ENCODE data around the gene FXYD3. TPM values are rescaled to one million over a fixed set of nuclear protein-coding genes. Genes with fewer than 3 reads are reported as not detected.
"Not testable (repeated sequence)": the region's sequence is repeated elsewhere in the genome, so short reads cannot be mapped to it uniquely, and the experiment has no call there.

FXYD3 gene
- total RNA-seq, 1 experiment from 2014 or later = 17.4 TPM

DNA sequence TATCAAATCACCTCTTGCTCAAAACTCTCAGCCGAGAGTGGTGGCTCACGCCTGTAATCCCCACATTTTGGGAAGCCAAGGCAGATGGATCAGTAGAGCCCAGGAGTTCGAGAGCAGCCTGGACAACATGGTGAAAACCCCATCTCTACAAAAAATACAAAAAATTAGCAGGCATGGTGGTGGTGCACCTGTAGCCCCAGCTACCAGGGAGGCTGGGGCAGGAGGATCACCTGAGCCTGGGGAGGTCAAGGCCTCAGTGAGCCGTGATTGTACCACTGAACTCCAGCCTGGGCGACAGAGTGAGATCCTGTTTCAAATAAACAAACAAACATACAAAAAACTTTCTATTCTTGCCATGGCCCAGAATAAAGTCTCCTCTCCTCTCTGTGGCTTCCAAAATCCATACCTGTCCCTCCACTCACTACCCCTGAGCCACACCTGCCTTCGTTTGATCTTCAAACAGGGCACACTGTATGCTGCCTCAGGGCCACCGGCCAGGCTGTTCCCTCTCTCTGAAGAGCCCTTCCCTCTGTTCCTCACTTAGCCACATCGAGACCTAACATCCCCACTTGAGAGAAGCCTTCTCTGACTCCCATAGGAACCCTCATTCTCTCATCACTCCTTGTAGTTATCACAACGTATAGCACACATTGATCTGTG is 12.9 kb downstream of the FXYD3 start:
- no peaks in the 10 kb centered on the region for H3K9me3 ChIP-seq (ENCODE audit: control insufficient read depth in 1 of 2, insufficient read depth in 1 of 2, low read depth in 1 of 2, low read length in 2 of 2)
- ChIA-PET POLR2A (no interaction called here), RAD21 (ENCODE audit: low non-redundant PET in 1 of 2, low total read pairs in 2 of 2, uncharacterized antibody in 2 of 2, unreplicated experiment in 2 of 2) (no interaction called here), CTCF (no interaction called here)
- no peaks in the 10 kb centered on the region for H4K20me1 ChIP-seq (ENCODE audit: insufficient read depth)
- no peak overlapping the region for H2AFZ ChIP-seq (ENCODE audit: low read depth, low read length, poor library complexity, severe bottlenecking)
- ATAC-seq = no peak
- H3K9me2 ChIP-seq (ENCODE audit: insufficient read depth) = no peaks in the 10 kb centered on the region
- no peak overlapping the region for H3K4me2 ChIP-seq (ENCODE audit: low read length)
- peaks cover 14 to 25% of the 10 kb centered on the region in 2 experiments for H3K4me1 ChIP-seq (ENCODE audit: control insufficient read depth in 1 of 2, insufficient read depth in 2 of 2, low read length in 2 of 2)
- TF ChIP-seq SP1 (IDR thresholded peaks at IDR 0.05; ENCODE audit: low read depth) = no peak
- no peak for TF ChIP-seq CEBPB (IDR thresholded peaks at IDR 0.05; ENCODE audit: low read depth)
- no peak for TF ChIP-seq POLR2A (IDR thresholded peaks at IDR 0.05; ENCODE audit: borderline replicate concordance, extremely low read depth, insufficient read depth, insufficient read length)
- TF ChIP-seq RAD21 (IDR thresholded peaks at IDR 0.05; ENCODE audit: low read depth) = no peak
- no peak for TF ChIP-seq EGR1 (IDR thresholded peaks at IDR 0.05; ENCODE audit: low read depth)
- intact Hi-C loops (cut with micrococcal nuclease) = no loop called here
- DNase-seq (ENCODE audit: low read depth, low spot score) = no peak
- no peaks in the 10 kb centered on the region for H3K79me2 ChIP-seq (ENCODE audit: insufficient read depth, low read length)
- H3K4me3 ChIP-seq (replicated peaks in 1 of 2; ENCODE audit: low read depth in 1 of 2, low read length in 2 of 2) = no peak overlapping the region
- H3K27ac ChIP-seq (ENCODE audit: low read depth, low read length) = no peak overlapping the region
- H3K9ac ChIP-seq (ENCODE audit: low read length) = no peak overlapping the region
- no peaks in the 10 kb centered on the region for H3K27me3 ChIP-seq (ENCODE audit: insufficient read depth, low read length)
- BruUV-seq (replicated peaks) = no TSS peak
- H3K36me3 ChIP-seq (ENCODE audit: control insufficient read depth in 1 of 2, insufficient read depth in 2 of 2, low read length in 2 of 2) = no peaks in the 10 kb centered on the region

DNA sequence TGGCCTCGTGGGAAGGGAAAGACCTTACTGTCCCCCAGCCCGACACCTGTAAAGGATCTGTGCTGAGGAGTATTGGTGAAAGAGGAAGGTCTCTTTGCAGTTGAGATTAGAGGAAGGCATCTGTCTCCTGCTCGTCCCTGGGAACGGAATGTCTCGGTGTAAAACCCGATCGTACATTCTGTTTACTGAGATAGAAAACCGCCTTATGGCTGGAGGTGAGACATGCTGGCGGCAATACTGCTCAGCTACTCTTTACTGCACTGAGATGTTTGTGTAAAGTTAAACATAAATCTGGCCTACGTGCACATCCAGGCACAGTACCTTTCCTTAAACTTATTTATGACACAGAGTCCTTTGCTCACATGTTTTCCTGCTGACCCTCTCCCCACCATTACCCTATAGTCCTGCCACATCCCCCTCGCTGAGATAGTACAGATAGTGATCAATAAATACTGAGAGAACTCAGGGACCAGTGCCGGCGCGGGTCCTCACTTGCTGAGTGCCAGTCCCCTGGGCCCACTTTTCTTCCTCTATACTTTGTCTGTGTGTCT is 14.2 kb downstream of the FXYD3 start:
- H3K4me2 ChIP-seq (ENCODE audit: low read length); H3K27ac ChIP-seq (ENCODE audit: low read depth, low read length); H3K36me3 ChIP-seq (ENCODE audit: control insufficient read depth in 1 of 2, insufficient read depth in 2 of 2, low read length in 2 of 2); H3K79me2 ChIP-seq (ENCODE audit: insufficient read depth, low read length); H3K9me3 ChIP-seq (ENCODE audit: control insufficient read depth in 1 of 2, insufficient read depth in 1 of 2, low read depth in 1 of 2, low read length in 2 of 2); DNase-seq (ENCODE audit: low read depth, low spot score); H4K20me1 ChIP-seq (ENCODE audit: insufficient read depth); H3K27me3 ChIP-seq (ENCODE audit: insufficient read depth, low read length); H3K4me3 ChIP-seq (replicated peaks in 1 of 2; ENCODE audit: low read depth in 1 of 2, low read length in 2 of 2); RAD21 ChIA-PET (ENCODE audit: low non-redundant PET in 1 of 2, low total read pairs in 2 of 2, uncharacterized antibody in 2 of 2, unreplicated experiment in 2 of 2); H3K9me2 ChIP-seq (ENCODE audit: insufficient read depth); ATAC-seq; BruUV-seq (replicated peaks); H2AFZ ChIP-seq (ENCODE audit: low read depth, low read length, poor library complexity, severe bottlenecking); H3K9ac ChIP-seq (ENCODE audit: low read length): not testable (repeated sequence)
- intact Hi-C loops (cut with micrococcal nuclease) = loop anchor here (10.0 kb wide), 1 partner anchor 155 kb away; no protein-coding TSS in a partner anchor
- ChIA-PET CTCF (interaction anchor here (0.8 to 1.6 kb wide), 3 partner anchors 11 to 63 kb away, joined by 3 to 5 read pairs (median 4); partner anchors contain the start of gene FXYD5), POLR2A (interaction anchor here (1.5 kb wide), 1 partner anchor 11 kb away, joined by 4 read pairs; no protein-coding TSS in a partner anchor)
- H3K4me1 ChIP-seq (ENCODE audit: control insufficient read depth in 1 of 2, insufficient read depth in 2 of 2, low read length in 2 of 2) = peaks cover 5 to 12% of the 10 kb centered on the region in 2 experiments

Measured in HCT116 (cell line).